Right renal cortex interstitium (tissue), 3 donors: Measurements from ENCODE around the gene PCP2. TPM values are rescaled to one million over a fixed set of nuclear protein-coding genes. Genes with fewer than 3 reads are reported as not detected.
A peak's percentile ranks its signal among the peaks of the same experiment; 100 is the strongest.

Source experiments
- DNase-seq, 3 donors: peaks; one replicate each; pipeline ENCODE4 v3.0.0-alpha.2; 2013; ENCODE audit warnings: low read depth in 3 of 3, low spot score in 2 of 3
- polyA plus RNA-seq, 3 donors: library from polyadenylated mRNA; unstranded; fragments of 120-200 nt; gene quantifications; one replicate each; pipeline ENCODE4 v1.2.1, GENCODE V29; 2013; ENCODE audit not compliant: insufficient read length in 3 of 3

Gene PCP2
- polyA plus RNA-seq, 3 donors: 0.58 to 0.83 (median 0.62) TPM

DNA sequence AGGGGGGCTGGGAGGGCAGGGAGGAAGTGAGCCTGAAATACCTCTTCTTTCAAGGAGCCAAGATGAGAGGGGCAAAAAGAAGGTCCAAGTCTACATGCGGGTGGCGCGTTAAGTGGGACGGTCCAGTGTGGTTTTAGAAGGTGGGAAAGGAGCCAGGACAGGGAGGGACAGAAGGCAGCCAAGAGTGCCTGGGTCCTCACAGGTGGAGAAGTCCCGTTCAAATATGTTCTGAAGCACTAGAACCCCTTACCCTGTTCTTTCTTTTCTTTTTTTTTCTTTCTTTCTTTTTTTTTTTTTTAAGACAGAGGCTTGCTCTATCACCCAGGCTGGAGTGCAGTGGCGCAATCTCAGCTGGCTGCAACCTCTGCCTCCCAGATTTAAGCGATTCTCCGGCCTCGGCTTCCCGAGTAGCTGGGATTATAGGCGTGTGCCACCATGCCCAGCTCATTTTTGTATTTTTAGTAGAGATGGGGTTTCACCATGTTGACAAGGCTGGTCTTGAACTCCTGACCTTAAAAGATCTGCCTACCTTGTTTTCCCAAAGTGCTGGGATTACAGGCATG is 30.5 kb downstream of the PCP2 start:
- no peak for DNase-seq

DNA sequence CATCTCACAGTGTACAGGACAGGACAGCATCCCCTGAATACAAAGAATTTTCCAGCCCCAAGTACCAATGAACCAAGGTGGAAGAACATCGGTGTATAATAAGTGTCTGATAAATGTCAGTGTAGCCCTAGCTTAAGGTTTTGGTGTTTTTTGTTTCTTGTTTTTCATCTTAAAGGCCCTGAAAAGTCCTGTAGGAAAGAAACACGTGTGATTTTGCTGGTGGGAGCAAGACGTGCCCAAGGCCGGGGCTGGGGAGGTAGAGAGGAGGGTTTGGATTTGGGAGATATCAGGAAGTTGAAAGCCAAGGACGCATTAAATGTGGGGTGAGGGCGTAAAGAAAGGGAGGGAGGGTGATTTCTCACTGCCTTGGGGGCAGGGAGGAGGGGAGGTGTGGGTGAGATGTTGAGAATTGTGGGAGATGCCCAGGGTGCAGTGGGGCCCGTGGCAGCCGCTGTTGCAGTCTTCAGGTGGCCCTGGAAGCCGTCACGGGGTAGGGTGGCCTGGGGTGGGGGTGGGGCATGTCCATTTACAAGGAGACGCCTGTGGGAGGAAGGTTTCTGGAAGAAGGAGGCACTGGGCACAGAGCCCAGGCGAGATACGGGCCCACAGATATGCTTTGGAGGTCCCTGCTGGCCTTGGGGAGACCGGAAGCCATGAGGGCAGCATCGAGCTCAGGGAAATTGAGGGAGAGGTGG is 31.1 kb downstream of the PCP2 start:
- no peak for DNase-seq

- DNase-seq: no peak
These were observed 32.8 kb downstream of the PCP2 start for GRCh38 chr19:7600721-7601120.

DNA sequence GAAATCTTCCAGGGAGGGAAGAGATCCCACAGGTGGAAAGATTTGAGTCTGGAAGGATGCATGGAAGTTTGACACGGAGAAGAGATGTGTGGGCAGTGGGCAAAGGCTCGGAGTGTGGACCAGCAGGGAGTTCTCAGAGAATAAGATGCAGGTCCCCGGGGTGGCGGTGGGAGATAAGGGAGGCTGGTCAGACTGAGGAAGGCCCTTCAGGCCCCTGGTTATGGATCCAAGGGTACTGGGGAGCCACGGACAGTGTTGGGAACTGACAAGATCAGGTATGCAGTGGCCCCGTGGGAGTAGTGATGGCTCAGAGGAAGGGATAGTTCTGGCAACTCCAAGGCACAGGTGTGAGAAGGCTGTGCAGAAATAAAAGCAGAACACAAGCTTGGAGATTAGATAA is 35.3 kb downstream of the PCP2 start:
- DNase-seq: no peak

DNA sequence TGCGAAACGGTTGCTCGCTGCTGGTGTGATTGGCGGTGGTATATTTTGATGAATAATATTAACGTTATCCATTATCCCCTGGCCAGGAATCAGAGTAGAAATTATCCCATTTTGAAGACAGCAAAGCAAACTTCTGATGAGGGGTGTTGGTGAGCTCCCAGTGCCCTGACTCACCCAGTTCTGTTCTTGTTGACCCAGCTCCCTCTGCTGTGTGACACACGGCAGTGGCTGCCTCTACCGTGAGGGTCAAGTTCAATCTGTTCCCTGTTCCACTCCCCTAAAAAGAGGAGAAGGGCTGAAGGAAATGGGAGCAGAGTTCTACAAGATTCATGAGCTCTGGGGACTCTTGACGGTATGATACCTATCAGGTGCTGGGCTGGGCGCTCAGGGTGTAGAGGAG is 35.8 kb downstream of the PCP2 start:
- DNase-seq: no peak

- no peak for DNase-seq
These were observed 37.1 kb downstream of the PCP2 start for GRCh38 chr19:7596211-7596937.

DNA sequence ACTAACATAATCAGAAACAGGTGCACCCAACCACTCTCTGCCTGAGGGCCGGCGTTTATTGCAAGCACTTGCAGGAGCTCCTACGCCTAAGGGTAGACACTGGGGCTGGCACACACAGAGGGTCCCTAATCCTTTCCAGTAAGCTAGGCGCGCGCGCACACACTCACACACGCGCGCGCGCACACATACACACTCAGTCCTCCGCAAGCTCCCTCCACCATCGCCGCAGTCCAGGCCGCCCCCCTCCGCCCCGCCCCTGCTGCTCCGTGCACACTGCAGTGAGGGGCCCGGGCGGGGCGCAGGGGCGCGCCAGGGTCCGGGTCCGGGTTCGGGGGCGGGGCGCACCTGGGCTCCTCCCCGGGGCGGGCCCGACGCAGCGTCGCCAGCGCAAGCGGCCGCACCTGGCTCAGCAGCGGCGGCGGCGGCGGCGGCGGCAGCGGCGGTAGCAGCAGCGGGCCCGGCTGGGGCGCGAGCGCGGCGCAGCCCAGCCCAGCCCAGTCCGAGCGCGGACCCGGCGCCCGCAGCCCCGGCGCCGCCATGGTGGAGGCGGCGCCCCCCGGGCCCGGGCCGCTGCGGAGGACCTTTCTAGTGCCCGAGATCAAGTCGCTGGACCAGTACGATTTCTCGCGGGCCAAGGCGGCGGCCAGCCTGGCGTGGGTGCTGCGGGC is 37.9 kb downstream of the PCP2 start, which contains the start of gene CAMSAP3:
CAMSAP3 (plus strand) TSS at position 398 of the 668 bp plus-strand sequence; CDS start at position 538, 140 bp downstream.
- peak; percentile 23 to 35 (median 31) for DNase-seq

GRCh38 chr19:7590256-7590655 is 43.3 kb downstream of the PCP2 start:
- DNase-seq: no peak

DNA sequence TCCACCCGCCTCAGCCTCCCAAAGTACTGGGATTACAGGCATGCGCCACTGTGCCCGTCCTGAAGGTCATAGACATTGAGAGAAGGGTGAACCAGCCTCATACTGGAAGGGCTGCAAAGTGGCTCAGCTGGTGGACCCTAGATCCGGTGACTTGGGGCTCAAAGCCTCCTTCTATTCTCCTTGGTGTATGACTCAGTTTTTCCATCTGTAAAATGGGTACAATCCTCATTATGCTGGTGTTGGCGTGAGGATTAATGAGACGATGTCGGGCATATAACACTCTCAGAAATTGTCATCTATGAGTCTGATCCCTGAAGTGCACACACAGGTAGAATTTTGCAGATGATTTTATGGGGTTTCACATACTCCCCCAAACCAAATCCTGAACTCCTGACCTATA is 43.7 kb downstream of the PCP2 start:
- DNase-seq: no peak

DNA sequence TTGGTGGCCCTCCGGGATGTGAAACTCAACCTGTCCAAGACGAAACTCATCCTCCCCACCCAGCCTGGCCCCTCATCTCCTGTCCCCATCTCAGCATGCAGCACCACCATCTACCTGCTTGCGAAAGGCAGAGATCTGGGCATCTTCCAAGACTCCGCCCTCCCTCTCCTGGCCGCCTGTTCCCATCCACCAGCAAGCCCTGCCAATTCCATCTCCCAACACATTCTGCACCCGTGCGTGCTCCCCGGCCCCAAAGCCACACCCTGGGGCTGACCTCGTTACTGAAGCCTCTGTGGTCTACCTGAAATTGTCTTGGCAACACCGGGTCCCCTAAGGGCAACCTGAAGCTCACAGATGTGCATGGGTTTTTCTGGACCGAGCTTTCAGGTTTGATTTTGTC is 51.1 kb downstream of the PCP2 start:
- DNase-seq: no peak

Other genes with a start within 250 kb of the PCP2 start
- 1 to 10 TPM; 4.7 to 6.2 (median 5.4) TPM for gene PEX11G, start 144.7 kb downstream of the PCP2 start, polyA plus RNA-seq
- gene ZNF358, start 117.6 kb downstream of the PCP2 start, polyA plus RNA-seq: 10 to 100 TPM; 28.7 to 39.8 (median 32.4) TPM
- 10 to 100 TPM; 13.5 to 15.0 (median 13.9) TPM for gene MCOLN1, start 111.1 kb downstream of the PCP2 start, polyA plus RNA-seq
- gene PNPLA6, start 98.0 kb downstream of the PCP2 start, polyA plus RNA-seq: 10 to 100 TPM; 29.4 to 39.1 (median 32.5) TPM
- 10 to 100 TPM; 12.3 to 15.4 (median 12.5) TPM for gene CAMSAP3, start 37.9 kb downstream of the PCP2 start, polyA plus RNA-seq
- 10 to 100 TPM; 30.3 to 35.7 (median 30.9) TPM for gene XAB2, start 4.2 kb downstream of the PCP2 start, polyA plus RNA-seq
- gene PET100, start 3.9 kb downstream of the PCP2 start, polyA plus RNA-seq: 100 to 1,000 TPM; 114 to 139 (median 125) TPM
- gene STXBP2, start 3.4 kb upstream of the PCP2 start, polyA plus RNA-seq: 10 to 100 TPM; 60.0 to 69.0 (median 61.0) TPM
- gene RETN, start 35.3 kb upstream of the PCP2 start, polyA plus RNA-seq: 1 to 10 TPM in 2 of 3 donors, under 1 TPM in 1; 0.64 to 1.5 (median 1.3) TPM
- under 1 TPM in 2 of 3 donors, not detected in 1; 0.10 to 0.44 TPM for gene MCEMP1, start 43.4 kb upstream of the PCP2 start, polyA plus RNA-seq
- 10 to 100 TPM; 39.8 to 49.0 (median 46.4) TPM for gene TRAPPC5, start 47.1 kb upstream of the PCP2 start, polyA plus RNA-seq
- under 1 TPM in 1 of 3 donors, not detected in 2; 0.22 TPM for gene FCER2, start 68.4 kb upstream of the PCP2 start, polyA plus RNA-seq
- not detected for gene CLEC4G, start 98.4 kb upstream of the PCP2 start, polyA plus RNA-seq
- 1 to 10 TPM in 2 of 3 donors, under 1 TPM in 1; 0.94 to 1.4 (median 1.3) TPM for gene CD209, start 113.8 kb upstream of the PCP2 start, polyA plus RNA-seq
- 1 to 10 TPM; 2.0 to 4.2 (median 2.1) TPM for gene CLEC4M, start 129.5 kb upstream of the PCP2 start, polyA plus RNA-seq
- 10 to 100 TPM; 14.1 to 17.9 (median 15.5) TPM for gene EVI5L, start 196.5 kb upstream of the PCP2 start, polyA plus RNA-seq
- 1 to 10 TPM; 4.2 to 4.5 (median 4.3) TPM for gene PRR36, start 240.7 kb upstream of the PCP2 start, polyA plus RNA-seq